HG02798 (cell line): Measurements from ENCODE around the gene COMMD3.
A peak's percentile ranks its signal among the peaks of the same experiment; 100 is the strongest.

Experiments
- ATAC-seq: cut with Tn5 transposase; IDR thresholded peaks from one replicate; pipeline ENCODE4 v1.9.1; 2021; ENCODE audit warnings: mild to moderate bottlenecking; ENCODE audit not compliant: unreplicated experiment, poor library complexity

Gene COMMD3

GRCh38 chr10:22319547-22319979, 3.4 kb downstream of the COMMD3 start:
- ATAC-seq: no peak

GRCh38 chr10:22319980-22320558, 3.9 kb downstream of the COMMD3 start:
- ATAC-seq: no peak

- ATAC-seq: peak; percentile 27
These were observed 4.5 kb downstream of the COMMD3 start, which contains the start of gene BMI1 for GRCh38 chr10:22320591-22321155. TSS of gene BMI1 (plus strand) at chr10:22321099. CDS start at chr10:22326450, 5,351 bp downstream.

- peak; percentile 16 for ATAC-seq
These were observed 5.2 kb downstream of the COMMD3 start for GRCh38 chr10:22321156-22321923.

- ATAC-seq: no peak
These were observed 5.9 kb downstream of the COMMD3 start for GRCh38 chr10:22321924-22322640.

- ATAC-seq: no peak
These were observed 6.5 kb downstream of the COMMD3 start for GRCh38 chr10:22322641-22323160.

GRCh38 chr10:22323538-22324305, 7.5 kb downstream of the COMMD3 start:
- ATAC-seq: no peak

GRCh38 chr10:22324413-22324812, 8.2 kb downstream of the COMMD3 start:
- no peak for ATAC-seq

GRCh38 chr10:22324893-22325271, 8.7 kb downstream of the COMMD3 start:
- ATAC-seq: no peak

GRCh38 chr10:22325272-22326144, 9.3 kb downstream of the COMMD3 start:
- ATAC-seq: peak; percentile 55

GRCh38 chr10:22326145-22326702, 10.0 kb downstream of the COMMD3 start:
- ATAC-seq: no peak

- ATAC-seq: no peak
These were observed 13.0 kb downstream of the COMMD3 start for GRCh38 chr10:22329150-22329549.

- no peak for ATAC-seq
These were observed 16.0 kb downstream of the COMMD3 start for GRCh38 chr10:22332116-22332692.

GRCh38 chr10:22333167-22333974, 17.2 kb downstream of the COMMD3 start:
- ATAC-seq: no peak

GRCh38 chr10:22333975-22334282, 17.7 kb downstream of the COMMD3 start:
- no peak for ATAC-seq

- no peak for ATAC-seq
These were observed 18.4 kb downstream of the COMMD3 start for GRCh38 chr10:22334414-22335172.
